ENCODE data around the gene TFPI2.

The TFPI2 gene

GRCh38 chr7:93843260-93843659 lies 47.3 kb downstream of the TFPI2 start:
- no peak overlapping the region for H3K9ac ChIP-seq
- no peaks in the 10 kb centered on the region for H3K79me2 ChIP-seq
- H3K9me3 ChIP-seq (ENCODE audit: control insufficient read depth, low read length), result no peaks in the 10 kb centered on the region
- H2AFZ ChIP-seq, result no peak overlapping the region
- no peaks in the 10 kb centered on the region for H3K4me1 ChIP-seq
- no peak overlapping the region for H3K4me2 ChIP-seq (ENCODE audit: low read length)
- no peak for TF ChIP-seq CTCF (IDR thresholded peaks at IDR 0.05)
- no peak overlapping the region for H3K27ac ChIP-seq
- no peaks in the 10 kb centered on the region for H3K27me3 ChIP-seq (ENCODE audit: control insufficient read depth, insufficient read depth, low read length)
- H3K4me3 ChIP-seq (ENCODE audit: low read depth, low read length), result no peak overlapping the region
- H3K36me3 ChIP-seq (ENCODE audit: control insufficient read depth, insufficient read depth, low read length), result no peaks in the 10 kb centered on the region

- Histone ChIP-seq H3K9ac (no peak overlapping the region), H3K4me2 (ENCODE audit: low read length) (no peak overlapping the region), H3K4me1 (no peaks in the 10 kb centered on the region), H2AFZ (no peak overlapping the region), H3K79me2 (no peaks in the 10 kb centered on the region), H3K27me3 (ENCODE audit: control insufficient read depth, insufficient read depth, low read length) (no peaks in the 10 kb centered on the region), H3K27ac (no peak overlapping the region), H3K36me3 (ENCODE audit: control insufficient read depth, insufficient read depth, low read length) (no peaks in the 10 kb centered on the region), H3K4me3 (ENCODE audit: low read depth, low read length) (no peak overlapping the region), H3K9me3 (ENCODE audit: control insufficient read depth, low read length) (no peaks in the 10 kb centered on the region)
- TF ChIP-seq CTCF (IDR thresholded peaks at IDR 0.05), result no peak
These were observed 51.6 kb downstream of the TFPI2 start for GRCh38 chr7:93838966-93839365.

- no peaks in the 10 kb centered on the region for H3K36me3 ChIP-seq (ENCODE audit: control insufficient read depth, insufficient read depth, low read length)
- H3K4me1 ChIP-seq, result no peaks in the 10 kb centered on the region
- no peak overlapping the region for H3K4me3 ChIP-seq (ENCODE audit: low read depth, low read length)
- H3K9me3 ChIP-seq (ENCODE audit: control insufficient read depth, low read length), result no peaks in the 10 kb centered on the region
- no peak for TF ChIP-seq CTCF (IDR thresholded peaks at IDR 0.05)
- no peak overlapping the region for H2AFZ ChIP-seq
- H3K9ac ChIP-seq, result no peak overlapping the region
- no peaks in the 10 kb centered on the region for H3K79me2 ChIP-seq
- H3K27ac ChIP-seq, result no peak overlapping the region
- no peak overlapping the region for H3K4me2 ChIP-seq (ENCODE audit: low read length)
- no peaks in the 10 kb centered on the region for H3K27me3 ChIP-seq (ENCODE audit: control insufficient read depth, insufficient read depth, low read length)
These were observed 53.3 kb downstream of the TFPI2 start for GRCh38 chr7:93837245-93837644.

GRCh38 chr7:93836116-93836515 lies 54.4 kb downstream of the TFPI2 start:
- Histone ChIP-seq H3K36me3 (ENCODE audit: control insufficient read depth, insufficient read depth, low read length) (no peaks in the 10 kb centered on the region), H2AFZ (no peak overlapping the region), H3K4me2 (ENCODE audit: low read length) (no peak overlapping the region), H3K9ac (no peak overlapping the region), H3K9me3 (ENCODE audit: control insufficient read depth, low read length) (no peaks in the 10 kb centered on the region), H3K4me1 (no peaks in the 10 kb centered on the region), H3K27me3 (ENCODE audit: control insufficient read depth, insufficient read depth, low read length) (no peaks in the 10 kb centered on the region), H3K79me2 (no peaks in the 10 kb centered on the region), H3K27ac (no peak overlapping the region), H3K4me3 (ENCODE audit: low read depth, low read length) (no peak overlapping the region)
- TF ChIP-seq CTCF (IDR thresholded peaks at IDR 0.05), result no peak

- H3K4me2 ChIP-seq (ENCODE audit: low read length), result no peak overlapping the region
- no peak overlapping the region for H2AFZ ChIP-seq
- H3K27ac ChIP-seq, result no peak overlapping the region
- no peak overlapping the region for H3K9ac ChIP-seq
- no peak for TF ChIP-seq CTCF (IDR thresholded peaks at IDR 0.05)
- H3K9me3 ChIP-seq (ENCODE audit: control insufficient read depth, low read length), result no peaks in the 10 kb centered on the region
- H3K4me1 ChIP-seq, result no peaks in the 10 kb centered on the region
- no peaks in the 10 kb centered on the region for H3K79me2 ChIP-seq
- H3K36me3 ChIP-seq (ENCODE audit: control insufficient read depth, insufficient read depth, low read length), result no peaks in the 10 kb centered on the region
- H3K27me3 ChIP-seq (ENCODE audit: control insufficient read depth, insufficient read depth, low read length), result no peaks in the 10 kb centered on the region
- no peak overlapping the region for H3K4me3 ChIP-seq (ENCODE audit: low read depth, low read length)
These were observed 54.9 kb downstream of the TFPI2 start for GRCh38 chr7:93835702-93836101.
